Neuronal stem cell (in vitro differentiated cells): ENCODE data around the gene JAKMIP1.

Experiments used
- DNase-seq: peaks from one replicate; pipeline ENCODE4 v3.0.0-alpha.2; 2013; ENCODE audit warnings: low spot score
- H2AFZ ChIP-seq: one replicate; pipeline ENCODE4 v1.6.1; 2013; ENCODE audit warnings: mild to moderate bottlenecking, low read length, inconsistent platforms
- H2AK5ac ChIP-seq: 2 replicates; pipeline ENCODE4 v1.6.1; 2013; ENCODE audit warnings: low read depth, mild to moderate bottlenecking, inconsistent platforms, low read length, moderate library complexity, mixed read lengths
- H2BK120ac ChIP-seq: 2 replicates; pipeline ENCODE4 v1.6.1; 2013; ENCODE audit warnings: low read depth, mild to moderate bottlenecking, inconsistent platforms, low read length, moderate library complexity, mixed read lengths
- H2BK12ac ChIP-seq: one replicate; pipeline ENCODE4 v1.6.1; 2013; ENCODE audit warnings: low read length, inconsistent platforms
- H2BK15ac ChIP-seq: 2 replicates; pipeline ENCODE4 v1.6.1; 2013; ENCODE audit warnings: mild to moderate bottlenecking, low read length, inconsistent platforms, mixed read lengths
- H2BK5ac ChIP-seq: one replicate; pipeline ENCODE4 v1.6.1; 2013; ENCODE audit warnings: inconsistent platforms, mild to moderate bottlenecking, low read length, moderate library complexity
- H3K14ac ChIP-seq: one replicate; pipeline ENCODE4 v1.6.1; 2013; ENCODE audit warnings: low read length, inconsistent platforms
- H3K18ac ChIP-seq: 2 replicates; pipeline ENCODE4 v1.6.1; 2013; ENCODE audit warnings: low read length, inconsistent platforms
- H3K23ac ChIP-seq: 2 replicates; pipeline ENCODE4 v1.6.1; 2013; ENCODE audit warnings: low read depth, mild to moderate bottlenecking, mixed read lengths, low read length, inconsistent platforms; ENCODE audit not compliant: poor library complexity
- H3K27ac ChIP-seq: replicated peaks from 3 replicates; pipeline ENCODE4 v1.5.1; 2013; ENCODE audit warnings: low read length, inconsistent platforms
- H3K27me3 ChIP-seq, 3 experiments: 2 replicates each; pipeline ENCODE4 v1.6.1; 2013; ENCODE audit warnings: low read length in 3 of 3, mild to moderate bottlenecking in 2 of 3, inconsistent platforms in 1 of 3, low read depth in 1 of 3, mixed read lengths in 1 of 3, moderate library complexity in 1 of 3; ENCODE audit not compliant: control insufficient read depth in 3 of 3, insufficient read depth in 3 of 3
- H3K36me3 ChIP-seq, 2 donors: replicated peaks in 1 of 2; 2 replicates each; pipeline ENCODE4 v1.6.1; 2013; ENCODE audit warnings: low read length in 2 of 2; ENCODE audit not compliant: control insufficient read depth in 2 of 2, insufficient read depth in 2 of 2
- H3K4ac ChIP-seq: 2 replicates; pipeline ENCODE4 v1.6.1; 2013; ENCODE audit warnings: inconsistent platforms, mild to moderate bottlenecking, low read length, moderate library complexity
- H3K4me1 ChIP-seq, 2 donors: 1 replicate in 1 of 2; 2 replicates in 1 of 2; pipeline ENCODE4 v1.6.1; 2013; ENCODE audit warnings: low read length in 2 of 2, low read depth in 1 of 2; ENCODE audit not compliant: control insufficient read depth in 2 of 2, insufficient read depth in 1 of 2
- H3K4me2 ChIP-seq: one replicate; pipeline ENCODE4 v1.6.1; 2013; ENCODE audit warnings: mild to moderate bottlenecking, low read length, inconsistent platforms; ENCODE audit not compliant: insufficient read depth, poor library complexity, severe bottlenecking
- H3K4me3 ChIP-seq, 2 donors: 2 replicates each; pipeline ENCODE4 v1.5.1; 2013; ENCODE audit warnings: low read length in 2 of 2, mild to moderate bottlenecking in 2 of 2, inconsistent platforms in 1 of 2, moderate library complexity in 1 of 2
- H3K79me1 ChIP-seq: one replicate; pipeline ENCODE4 v1.6.1; 2013; ENCODE audit warnings: low read depth, mild to moderate bottlenecking, inconsistent platforms, low read length, moderate library complexity
- H3K9ac ChIP-seq: one replicate; pipeline ENCODE4 v1.6.1; 2013; ENCODE audit warnings: mild to moderate bottlenecking, low read depth, low read length, inconsistent platforms; ENCODE audit not compliant: poor library complexity
- H3K9me3 ChIP-seq, 2 donors: replicated peaks in 1 of 2; 2 replicates each; pipeline versions ENCODE3 to v1.6.1; 2013; ENCODE audit warnings: low read length in 2 of 2, mild to moderate bottlenecking in 2 of 2, inconsistent platforms in 1 of 2, low read depth in 1 of 2, mixed read lengths in 1 of 2, moderate library complexity in 1 of 2; ENCODE audit not compliant: control insufficient read depth in 2 of 2, insufficient read depth in 1 of 2
- H4K8ac ChIP-seq: one replicate; pipeline ENCODE4 v1.6.1; 2013; ENCODE audit warnings: low read depth, mild to moderate bottlenecking, inconsistent platforms, low read length, moderate library complexity
- H4K91ac ChIP-seq: one replicate; pipeline ENCODE4 v1.6.1; 2013; ENCODE audit warnings: low read length, low read depth, mild to moderate bottlenecking, inconsistent platforms; ENCODE audit not compliant: poor library complexity
- WGBS, 2 donors: extraction: QIAGEN DNeasy Blood & Tissue Kit; methylation state at CpG; one replicate each; pipeline ENCODE4 v1.1.7; 2013; ENCODE audit warnings: missing lambda C conversion rate in 2 of 2, mixed read lengths in 1 of 2; ENCODE audit not compliant: insufficient read length in 2 of 2, insufficient replicate concordance in 1 of 2; ENCODE audit errors: extremely low coverage in 2 of 2; 5-methylcytosine and 5-hydroxymethylcytosine counted together

The JAKMIP1 gene

DNA sequence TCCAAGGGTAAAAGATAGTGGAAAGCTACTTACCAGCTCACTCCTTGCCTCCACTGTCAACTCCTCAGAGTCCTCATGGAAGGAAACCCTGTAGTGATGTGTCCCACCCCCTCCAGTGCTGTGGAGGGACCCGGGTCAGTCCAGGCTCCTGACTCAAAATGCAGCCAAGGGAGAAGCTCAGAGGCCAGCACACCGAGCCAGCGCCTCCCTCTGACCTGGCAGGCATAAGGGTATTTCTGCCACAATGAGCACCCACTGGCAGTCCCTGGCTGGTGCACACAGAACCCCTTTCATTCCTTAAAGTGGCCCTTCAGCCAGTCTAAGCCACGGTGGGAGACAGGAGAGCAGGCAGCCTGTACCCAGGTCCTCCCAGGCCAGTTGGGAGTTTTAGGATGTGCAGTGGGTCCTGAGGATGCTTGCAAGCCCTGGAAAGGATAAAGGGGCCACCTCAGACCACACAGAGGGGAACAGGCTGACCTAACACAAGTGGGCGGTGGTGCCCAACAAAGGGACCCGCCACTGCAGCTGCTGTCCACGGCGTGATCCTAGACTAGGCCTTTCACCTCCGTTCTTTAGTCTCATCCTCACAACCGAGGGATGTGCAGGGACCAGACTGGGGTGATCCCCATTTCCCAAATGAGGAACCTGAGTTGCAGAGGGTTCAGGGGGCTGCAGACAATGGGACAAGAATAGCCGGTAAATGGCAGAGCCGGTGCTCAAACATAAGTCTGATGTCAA lies 5.7 kb downstream of the JAKMIP1 start:
- no peaks in the 10 kb centered on the region for H3K36me3 ChIP-seq
- H3K27me3 ChIP-seq, result peaks cover 0 to 58% (median 7%) of the 10 kb centered on the region in 3 experiments
- H3K9ac ChIP-seq, result no peak overlapping the region
- no peak overlapping the region for H2BK5ac ChIP-seq
- H3K27ac ChIP-seq, result no peak overlapping the region
- no peak overlapping the region for H2AFZ ChIP-seq
- H3K4ac ChIP-seq, result no peak overlapping the region
- no peak overlapping the region for H2BK12ac ChIP-seq
- H3K14ac ChIP-seq, result no peak overlapping the region
- H2BK120ac ChIP-seq, result no peak overlapping the region
- H3K4me1 ChIP-seq, result peaks cover 0 to 14% of the 10 kb centered on the region in 2 donors
- H4K91ac ChIP-seq, result no peak overlapping the region
- no peaks in the 10 kb centered on the region for H3K79me1 ChIP-seq
- H3K4me2 ChIP-seq, result no peak overlapping the region
- no peak overlapping the region for H4K8ac ChIP-seq
- no peak overlapping the region for H3K4me3 ChIP-seq
- H3K9me3 ChIP-seq, result no peaks in the 10 kb centered on the region
- no peak overlapping the region for H3K23ac ChIP-seq
- no peak overlapping the region for H2AK5ac ChIP-seq
- no peak overlapping the region for H3K18ac ChIP-seq
- no peak for DNase-seq
- WGBS, 2 donors, result no CpG with 5 or more reads among the region's 12 CpGs
- H2BK15ac ChIP-seq, result no peak overlapping the region

DNA sequence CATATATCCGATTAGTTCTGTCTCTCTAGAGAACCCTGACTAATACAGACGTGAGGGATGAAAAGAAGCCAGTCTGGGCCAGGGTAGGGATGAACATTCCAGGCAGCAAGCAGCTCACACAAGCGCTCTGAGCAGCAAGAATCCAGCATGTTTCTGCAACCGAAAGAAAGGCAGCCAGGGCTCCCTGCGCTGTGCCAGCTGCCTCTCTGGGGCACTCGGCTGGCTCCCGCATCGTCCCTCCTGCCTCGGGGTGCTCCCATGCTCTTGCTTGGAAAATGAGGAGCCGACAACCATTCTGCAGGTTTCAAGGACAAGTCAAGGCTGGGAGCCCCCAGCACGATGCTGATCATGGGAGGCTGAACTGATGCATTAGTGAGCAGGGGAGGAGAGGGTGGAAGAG lies 7.0 kb downstream of the JAKMIP1 start:
- peaks cover 0 to 53% (median 0%) of the 10 kb centered on the region in 3 experiments for H3K27me3 ChIP-seq
- no peak overlapping the region for H3K18ac ChIP-seq

DNA sequence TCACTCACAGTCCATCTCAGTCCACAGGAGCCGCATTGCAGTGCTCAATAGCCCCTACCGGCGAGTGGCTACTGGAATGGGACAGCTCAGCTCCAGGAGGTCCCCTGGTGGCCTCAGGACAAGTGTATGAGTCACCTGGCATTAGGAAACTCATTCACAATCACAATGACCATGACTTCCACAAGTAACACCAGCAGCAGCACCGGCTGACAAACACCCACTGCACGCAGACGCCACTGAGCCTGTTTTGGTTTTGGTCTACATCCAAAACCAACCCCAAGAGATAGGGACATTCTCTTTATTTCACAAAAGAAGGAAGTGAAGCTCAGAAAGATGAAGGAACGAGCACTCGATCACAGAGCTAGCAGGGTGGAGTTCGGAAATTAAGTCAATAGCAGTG lies 8.1 kb downstream of the JAKMIP1 start:
- Histone ChIP-seq H3K4me2 (no peak overlapping the region), H3K4me3 (no peak overlapping the region), H2AFZ (no peak overlapping the region), H3K36me3 (no peaks in the 10 kb centered on the region), H4K8ac (no peak overlapping the region), H2BK120ac (no peak overlapping the region), H3K14ac (no peak overlapping the region), H2AK5ac (no peak overlapping the region), H2BK5ac (no peak overlapping the region), H3K4ac (no peak overlapping the region), H2BK12ac (no peak overlapping the region), H2BK15ac (no peak overlapping the region), H3K4me1 (peaks cover 0 to 13% of the 10 kb centered on the region in 2 donors), H3K23ac (no peak overlapping the region), H3K18ac (no peak overlapping the region), H4K91ac (no peak overlapping the region), H3K9me3 (no peaks in the 10 kb centered on the region), H3K27ac (no peak overlapping the region), H3K9ac (no peak overlapping the region), H3K79me1 (no peaks in the 10 kb centered on the region), H3K27me3 (peaks cover 0 to 42% (median 0%) of the 10 kb centered on the region in 3 experiments)
- DNase-seq, result no peak
- WGBS, 2 donors, result no CpG with 5 or more reads among the region's 9 CpGs

More for the DNA sequence above, 7.0 kb downstream of the JAKMIP1 start:
- Histone ChIP-seq H3K36me3 (no peaks in the 10 kb centered on the region), H3K9me3 (no peaks in the 10 kb centered on the region), H2BK15ac (no peak overlapping the region), H2BK5ac (no peak overlapping the region), H3K4me3 (no peak overlapping the region), H2BK120ac (no peak overlapping the region), H3K4me1 (peaks cover 0 to 13% of the 10 kb centered on the region in 2 donors), H4K91ac (no peak overlapping the region), H2BK12ac (no peak overlapping the region), H3K27ac (no peak overlapping the region), H3K4ac (no peak overlapping the region), H4K8ac (no peak overlapping the region), H3K9ac (no peak overlapping the region), H3K14ac (no peak overlapping the region), H3K23ac (no peak overlapping the region), H2AK5ac (peak overlapping the region; percentile 47), H2AFZ (no peak overlapping the region), H3K4me2 (no peak overlapping the region), H3K79me1 (no peaks in the 10 kb centered on the region)
- DNase-seq, result no peak
- WGBS, 2 donors, result no CpG with 5 or more reads among the region's 11 CpGs

DNA sequence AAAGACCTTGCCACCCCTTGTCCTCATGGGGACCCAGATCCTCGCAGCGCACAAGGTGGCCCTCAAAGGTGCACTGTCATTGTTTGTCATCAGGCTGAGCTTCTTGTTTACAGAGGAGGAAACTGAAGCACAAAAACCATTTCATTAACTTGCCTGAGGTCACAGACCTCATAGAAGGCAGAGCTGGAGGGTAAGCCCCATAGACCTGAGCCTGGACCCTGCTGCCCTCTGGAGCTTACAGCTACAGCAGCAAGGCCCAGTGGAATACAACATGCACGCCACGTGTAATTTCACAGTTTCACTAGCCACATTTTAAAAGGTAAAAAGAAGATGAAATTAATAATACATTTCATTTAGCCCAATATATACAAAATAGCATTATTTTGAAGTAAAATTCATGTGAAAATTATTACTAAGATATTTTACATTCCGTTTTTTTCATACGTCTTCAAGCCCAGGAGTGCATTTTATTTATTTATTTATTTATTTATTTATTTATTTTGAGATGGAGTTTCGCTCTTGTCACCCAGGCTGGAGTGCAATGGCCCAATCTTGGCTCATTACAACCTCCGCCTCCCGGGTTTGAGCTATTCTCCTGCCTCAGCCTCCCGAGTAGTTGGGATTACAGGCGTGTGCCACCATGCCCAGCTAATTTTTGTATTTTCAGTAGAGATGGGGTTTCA lies 8.8 kb downstream of the JAKMIP1 start:
- Histone ChIP-seq H3K9me3 (no peaks in the 10 kb centered on the region), H2BK120ac (no peak overlapping the region), H3K27me3 (peaks cover 0 to 36% (median 0%) of the 10 kb centered on the region in 3 experiments), H2BK5ac (no peak overlapping the region), H3K4me2 (no peak overlapping the region), H3K4me3 (peak overlapping the region in 1 of 2 donors; percentile 12), H3K4ac (no peak overlapping the region), H4K8ac (no peak overlapping the region), H3K79me1 (no peaks in the 10 kb centered on the region), H3K23ac (no peak overlapping the region), H2AK5ac (no peak overlapping the region), H2AFZ (no peak overlapping the region), H3K18ac (peak overlapping the region; percentile 22), H4K91ac (no peak overlapping the region), H2BK15ac (no peak overlapping the region), H2BK12ac (no peak overlapping the region), H3K27ac (no peak overlapping the region), H3K4me1 (peaks cover 0 to 11% of the 10 kb centered on the region in 2 donors), H3K36me3 (no peaks in the 10 kb centered on the region), H3K14ac (no peak overlapping the region), H3K9ac (no peak overlapping the region)
- DNase-seq, result no peak
- WGBS, 2 donors, result no CpG with 5 or more reads among the region's 11 CpGs
